Measurements from ENCODE around the gene STAG1. TPM values are rescaled to one million over a fixed set of nuclear protein-coding genes. Genes with fewer than 3 reads are reported as not detected.

STAG1 gene
- total and polyA plus RNA-seq, 2 of the 13 experiments (the other 11 are each of a cell fraction or from before 2014, with no cell fraction given): 6.2 to 25.9 TPM

GRCh38 chr3:136532766-136533165 is 219.4 kb downstream of the STAG1 start:
- Histone ChIP-seq H3K27me3 (ENCODE audit: control insufficient read depth in 1 of 2, insufficient read depth in 2 of 2, low read length in 2 of 2) (no peaks in the 10 kb centered on the region), H3K9ac (ENCODE audit: insufficient read depth, low read depth, low read length) (no peak overlapping the region), H4K20me1 (ENCODE audit: insufficient read depth, low read length) (no peaks in the 10 kb centered on the region), H3K4me3 (replicated peaks in 1 of 3; ENCODE audit: insufficient read depth in 1 of 3, low read depth in 2 of 3, low read length in 3 of 3) (no peak overlapping the region), H3K4me1 (ENCODE audit: insufficient read depth, low read length) (no peaks in the 10 kb centered on the region), H3K79me2 (ENCODE audit: insufficient read depth, low read length) (peaks cover 4% of the 10 kb centered on the region), H3K4me2 (ENCODE audit: low read depth, low read length) (no peak overlapping the region), H2AFZ (ENCODE audit: low read length) (no peak overlapping the region), H3K27ac (ENCODE audit: extremely low read length, insufficient read depth, low read length) (no peak overlapping the region), H3K36me3 (replicated peaks in 1 of 2; ENCODE audit: control insufficient read depth in 1 of 2, insufficient read depth in 2 of 2, low read length in 2 of 2) (no peaks in the 10 kb centered on the region), H3K9me3 (ENCODE audit: low read length) (no peaks in the 10 kb centered on the region)
- in situ Hi-C loops (cut with HindIII; ENCODE audit: extremely low pct_ligation_motif_present, low pct_unique_long_range_greater_than_20kb): no loop called here
- 100% methylated on average over 1 of the region's 1 CpG for WGBS (ENCODE audit: low lambda C conversion rate)
- intact Hi-C loops (cut with micrococcal nuclease; ENCODE audit: unreplicated experiment): no loop called here
- ChIA-PET CTCF (ENCODE audit: low intra/inter-chr PET ratio, low total read pairs) (no interaction called here), POLR2A (no interaction called here)
- FAIRE-seq: no peak
- no peak for DNase-seq (ENCODE audit: low spot score)
- no peak for ATAC-seq
- no TSS peak for BruUV-seq (replicated peaks)
- TF ChIP-seq ZNF883 (CRISPR knock-in tag; IDR thresholded peaks at IDR 0.05; ENCODE audit: not compliant biosample characterization) (no peak), FUBP1 (CRISPR knock-in tag; IDR thresholded peaks at IDR 0.05; ENCODE audit: borderline replicate concordance) (no peak), JUNB (CRISPR knock-in tag; IDR thresholded peaks at IDR 0.05; ENCODE audit: borderline replicate concordance) (no peak), TRIM22 (IDR thresholded peaks at IDR 0.05) (no peak), ZMAT5 (CRISPR knock-in tag; IDR thresholded peaks at IDR 0.05; ENCODE audit: borderline replicate concordance, low read depth) (no peak), ZNF318 (CRISPR knock-in tag; IDR thresholded peaks at IDR 0.05) (no peak), ZNF772 (CRISPR knock-in tag; IDR thresholded peaks at IDR 0.05) (no peak), LRRFIP1 (CRISPR knock-in tag; conservative IDR thresholded peaks at IDR 0.05) (no peak), ZNF644 (CRISPR knock-in tag; IDR thresholded peaks at IDR 0.05; ENCODE audit: low read depth) (no peak), GABPB1 (CRISPR knock-in tag; IDR thresholded peaks at IDR 0.05) (no peak)

Measured in HepG2 (cell line).